ENCODE results near the gene UFC1.

- no peak for TF ChIP-seq CTCF (IDR thresholded peaks at IDR 0.05; ENCODE audit: poor library complexity, severe bottlenecking)
- no peak for TF ChIP-seq POLR2AphosphoS5 (IDR thresholded peaks at IDR 0.05)
- no peak for TF ChIP-seq TAF1 (IDR thresholded peaks at IDR 0.05; ENCODE audit: low read depth)
- TF ChIP-seq EP300 (conservative IDR thresholded peaks at IDR 0.05; ENCODE audit: poor library complexity, severe bottlenecking), result no peak
- no peak for TF ChIP-seq EZH2 (IDR thresholded peaks at IDR 0.05; ENCODE audit: borderline replicate concordance, insufficient read depth, low read length, poor library complexity, severe bottlenecking)
- TF ChIP-seq RAD21 (conservative IDR thresholded peaks at IDR 0.05), result no peak
- TF ChIP-seq REST (IDR thresholded peaks at IDR 0.05; ENCODE audit: borderline replicate concordance), result no peak
- TF ChIP-seq MXI1 (conservative IDR thresholded peaks at IDR 0.05; ENCODE audit: poor library complexity, severe bottlenecking), result no peak
These were observed 15.1 kb downstream of the UFC1 start for GRCh38 chr1:161168906-161169305.
